ENCODE data around the gene MFGE8.

MFGE8 gene

GRCh38 chr15:88852476-88852875, 60.7 kb downstream of the MFGE8 start:
- DNase-seq (ENCODE audit: low spot score): no peak
- no peak for TF ChIP-seq CTCF (IDR thresholded peaks at IDR 0.05; ENCODE audit: extremely low read depth, insufficient read depth, missing control alignments)
- in situ Hi-C loops (cut with MboI; ENCODE audit: low pct_unique_long_range_greater_than_20kb, low sequenced_read_pairs, unreplicated experiment): no loop called here

- DNase-seq (ENCODE audit: low spot score): no peak
- TF ChIP-seq CTCF (IDR thresholded peaks at IDR 0.05; ENCODE audit: extremely low read depth, insufficient read depth, missing control alignments): no peak
- in situ Hi-C loops (cut with MboI; ENCODE audit: low pct_unique_long_range_greater_than_20kb, low sequenced_read_pairs, unreplicated experiment): loop anchor here (25.0 kb wide), 1 partner anchor 362 kb away; no protein-coding TSS in a partner anchor
These were observed 63.7 kb downstream of the MFGE8 start for GRCh38 chr15:88849376-88850072.

Data from GM13977 (cell line).